SKM-1 (cell line): ENCODE results near the gene CES5A.
"Not testable (repeated sequence)": the region's sequence is repeated elsewhere in the genome, so short reads cannot be mapped to it uniquely, and the experiment has no call there.

ENCODE experiments used
- DNase-seq: peaks from one replicate; lab custom pipeline; 2025; ENCODE audit not compliant: unreplicated experiment; lab: John Stamatoyannopoulos, UW

Gene CES5A

GRCh38 chr16:55888546-55888945 is 13.4 kb upstream of the CES5A start:
- no peak for DNase-seq

- no peak for DNase-seq
These were observed 1.7 kb upstream of the CES5A start for GRCh38 chr16:55876854-55877253.

- DNase-seq, result no peak
These were observed 2.1 kb downstream of the CES5A start for GRCh38 chr16:55873122-55873521.

GRCh38 chr16:55872130-55872529 is 3.0 kb downstream of the CES5A start:
- no peak for DNase-seq

- no peak for DNase-seq
These were observed 3.6 kb downstream of the CES5A start for GRCh38 chr16:55871411-55872038.

GRCh38 chr16:55868980-55869379 is 6.2 kb downstream of the CES5A start:
- DNase-seq, result no peak

- no peak for DNase-seq
These were observed 7.0 kb downstream of the CES5A start for GRCh38 chr16:55868137-55868536.

GRCh38 chr16:55861288-55861687 is 13.9 kb downstream of the CES5A start:
- no peak for DNase-seq

- not testable (repeated sequence) for DNase-seq
These were observed 17.5 kb downstream of the CES5A start for GRCh38 chr16:55857650-55858049.

- DNase-seq, result no peak
These were observed 18.2 kb downstream of the CES5A start for GRCh38 chr16:55856950-55857349.

- no peak for DNase-seq
These were observed 22.1 kb downstream of the CES5A start for GRCh38 chr16:55853114-55853513.

GRCh38 chr16:55849536-55849935 is 25.6 kb downstream of the CES5A start:
- no peak for DNase-seq

- DNase-seq, result no peak
These were observed 28.4 kb downstream of the CES5A start for GRCh38 chr16:55846598-55847346.

GRCh38 chr16:55843105-55843395 is 32.1 kb downstream of the CES5A start:
- no peak for DNase-seq

- DNase-seq, result peak; percentile 78
These were observed 32.6 kb downstream of the CES5A start for GRCh38 chr16:55842369-55843104.

- DNase-seq, result peak; percentile 89
These were observed 36.1 kb downstream of the CES5A start for GRCh38 chr16:55839115-55839514.

- no peak for DNase-seq
These were observed 39.0 kb downstream of the CES5A start for GRCh38 chr16:55836158-55836611.

GRCh38 chr16:55835581-55835980 is 39.6 kb downstream of the CES5A start:
- peak; percentile 15 for DNase-seq

GRCh38 chr16:55835173-55835572 is 40.0 kb downstream of the CES5A start:
- DNase-seq, result not testable (repeated sequence)

GRCh38 chr16:55834049-55834448 is 41.1 kb downstream of the CES5A start:
- DNase-seq, result peak; percentile 60

- DNase-seq, result peak; percentile 93
These were observed 42.1 kb downstream of the CES5A start, which contains the start of gene CES1 for GRCh38 chr16:55832773-55833691. TSS of gene CES1 (minus strand) at chr16:55833096. CDS start at chr16:55833055, 41 bp downstream.
